Smooth muscle cell (in vitro differentiated cells): Measurements from ENCODE around the gene ATF5. TPM values are rescaled to one million over a fixed set of nuclear protein-coding genes. Genes with fewer than 3 reads are reported as not detected.

Experiments used
- DNase-seq: peaks from one replicate; lab custom pipeline; 2025; ENCODE audit not compliant: unreplicated experiment; lab: John Stamatoyannopoulos, UW
- H2AFZ ChIP-seq: fragments of 200-600 bp; sonication (generic); 2 replicates; pipeline ENCODE4 v1.6.0; 2016; ENCODE audit warnings: antibody characterized with exemption, low read depth, mild to moderate bottlenecking
- H3F3A ChIP-seq: fragments of 200-600 bp; sonication (generic); 2 replicates; pipeline ENCODE4 v1.6.0; 2017; ENCODE audit warnings: antibody characterized with exemption, low read depth
- H3K27ac ChIP-seq: fragments of 200-600 bp; sonication (generic); 2 replicates; pipeline ENCODE4 v1.5.1; 2016; ENCODE audit warnings: low read depth, mild to moderate bottlenecking
- H3K27me3 ChIP-seq: fragments of 200-600 bp; sonication (generic); 2 replicates; pipeline ENCODE4 v1.6.1; 2016; ENCODE audit warnings: low read depth, mild to moderate bottlenecking
- H3K36me3 ChIP-seq: fragments of 200-600 bp; sonication (generic); 2 replicates; pipeline ENCODE4 v1.5.1; 2016; ENCODE audit warnings: low read depth
- H3K4me1 ChIP-seq: fragments of 200-600 bp; sonication (generic); 2 replicates; pipeline ENCODE4 v1.5.1; 2016; ENCODE audit warnings: low read depth
- H3K4me2 ChIP-seq: fragments of 200-600 bp; sonication (generic); 2 replicates; pipeline ENCODE4 v1.6.0; 2016; ENCODE audit warnings: mild to moderate bottlenecking
- H3K4me3 ChIP-seq: fragments of 200-600 bp; sonication (generic); 2 replicates; pipeline ENCODE4 v1.5.1; 2016; ENCODE audit warnings: mild to moderate bottlenecking
- H3K79me2 ChIP-seq: fragments of 200-600 bp; sonication (generic); 2 replicates; pipeline ENCODE4 v1.6.0; 2016; ENCODE audit warnings: low read depth, mild to moderate bottlenecking
- H3K9ac ChIP-seq: fragments of 200-600 bp; sonication (generic); 2 replicates; pipeline ENCODE4 v1.6.0; 2016; ENCODE audit warnings: low read depth
- H3K9me3 ChIP-seq: fragments of 200-600 bp; sonication (generic); replicated peaks from 2 replicates; pipeline ENCODE4 v1.5.1; 2016; ENCODE audit warnings: low read depth
- H4K20me1 ChIP-seq: fragments of 200-600 bp; sonication (generic); 2 replicates; pipeline ENCODE4 v1.6.0; 2016; ENCODE audit warnings: low read depth
- WGBS: methylation state at CpG from one replicate; pipeline ENCODE4 v1.1.7; 2016; ENCODE audit warnings: low lambda C conversion rate; 5-methylcytosine and 5-hydroxymethylcytosine counted together
- polyA plus RNA-seq: library from polyadenylated mRNA; unstranded; fragments of >200 nt; fragmentation: Nextera tagmentation; extraction: Ambion mirVana; gene quantifications from 2 replicates; pipeline ENCODE4 v1.2.1, GENCODE V29; 2016
- total RNA-seq: library from RNA; depleted of rRNA; stranded (reverse); fragments of >200 nt; gene quantifications from 2 replicates; pipeline ENCODE4 v1.2.3, GENCODE V29; 2014
- TF ChIP-seq, protein P1 (sequence below): fragments of 200-600 bp; sonication (generic); IDR thresholded peaks from 2 replicates; pipeline ENCODE4 v1.5.1; 2017; ENCODE audit warnings: borderline replicate concordance, mild to moderate bottlenecking, antibody characterized with exemption; ENCODE audit not compliant: insufficient read depth, poor library complexity, severe bottlenecking

Gene ATF5
- total and polyA plus RNA-seq, 2 experiments from 2014 or later = 5.0 to 10.1 TPM

DNA sequence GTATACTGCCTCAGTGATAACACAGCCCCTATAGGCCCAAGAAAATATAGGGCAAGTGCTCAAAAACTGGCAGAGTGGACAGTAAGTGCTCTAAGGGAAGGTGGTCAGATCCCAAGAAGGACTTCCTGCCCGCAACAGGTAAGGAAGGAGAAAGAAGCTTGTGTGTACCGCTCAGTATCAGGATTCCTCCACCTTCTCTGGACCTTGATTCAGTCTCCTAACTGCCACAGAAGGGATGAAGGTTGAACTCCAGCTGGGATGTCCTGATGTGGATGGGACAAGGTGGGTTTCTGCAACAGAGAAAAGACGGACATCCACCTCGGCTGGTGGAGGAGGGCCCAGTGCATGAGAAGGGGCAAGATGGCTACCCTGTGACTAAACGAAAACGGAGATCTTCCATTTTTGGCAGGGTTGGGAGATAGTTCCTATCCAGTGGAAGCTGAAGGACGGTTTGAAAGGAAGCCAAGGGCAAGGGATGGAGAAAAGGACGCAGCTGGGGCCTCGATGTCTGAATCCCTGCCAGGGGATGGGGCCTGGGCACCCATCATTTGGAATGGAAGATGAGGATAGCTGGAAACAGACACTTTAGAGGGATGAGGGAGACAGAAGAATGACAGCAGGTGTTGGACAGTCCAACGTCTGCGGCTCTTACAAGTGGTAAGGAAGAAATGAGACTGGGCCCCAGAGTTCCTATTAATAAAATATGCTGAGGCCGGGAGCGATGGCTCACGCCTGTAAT, 1.3 kb upstream of the ATF5 start:
- 92% methylated on average over 14 of the region's 14 CpGs for WGBS

DNA sequence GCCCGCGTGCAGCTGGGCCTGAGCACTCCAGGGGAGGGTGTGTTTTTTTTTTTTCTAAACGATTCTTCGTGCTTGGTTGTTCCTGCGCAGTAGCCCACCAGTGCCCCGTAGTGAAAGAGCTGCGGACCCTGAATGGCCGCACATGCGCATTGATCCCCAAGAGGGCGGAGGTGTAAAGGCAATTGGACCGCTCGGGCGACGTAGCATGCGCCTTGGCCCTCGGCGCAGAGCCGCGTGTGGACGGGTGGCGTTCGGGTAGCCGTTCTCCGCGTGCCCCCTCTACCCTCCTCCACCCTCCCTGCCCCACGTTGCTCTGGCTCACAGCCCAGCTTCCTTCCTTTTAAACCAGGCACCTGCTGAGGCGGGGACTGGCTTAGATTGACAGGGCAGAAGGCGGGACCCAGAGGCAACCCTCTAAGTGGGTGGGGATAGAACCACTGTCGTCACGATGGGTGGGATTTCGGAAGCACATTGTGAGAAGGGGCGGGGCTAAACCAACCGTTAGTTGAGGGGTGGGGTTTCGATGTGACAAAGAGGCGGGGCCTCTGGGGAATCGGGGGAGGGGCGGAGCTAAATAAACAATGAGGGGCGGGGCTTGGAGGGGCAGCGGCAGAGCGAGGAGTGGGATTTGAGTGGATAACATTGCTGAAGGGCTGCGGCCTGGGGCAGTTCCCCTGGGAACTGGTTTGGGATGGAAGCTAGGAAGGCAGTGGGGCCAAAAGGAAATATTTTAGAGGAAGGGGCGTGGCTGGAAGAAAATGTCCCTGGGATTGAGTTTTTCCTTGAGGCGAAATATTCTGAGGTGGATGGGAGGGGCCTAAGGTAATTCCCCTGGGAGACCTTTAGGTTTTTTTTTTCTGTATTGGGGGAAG, 842 bp downstream of the ATF5 start:
- DNase-seq = peak; percentile 92
- peak overlapping the region; percentile 89 for H2AFZ ChIP-seq
- H3K79me2 ChIP-seq = peaks cover 33% of the 10 kb centered on the region
- H3K36me3 ChIP-seq = no peaks in the 10 kb centered on the region
- H3F3A ChIP-seq = peaks cover 18% of the 10 kb centered on the region
- H3K4me3 ChIP-seq = peak overlapping the region; percentile 84
- WGBS = 4% methylated on average over 40 of the region's 43 CpGs
- no peaks in the 10 kb centered on the region for H3K27me3 ChIP-seq
- H3K4me1 ChIP-seq = peaks cover 3% of the 10 kb centered on the region
- H4K20me1 ChIP-seq = peaks cover 32% of the 10 kb centered on the region
- H3K9ac ChIP-seq = peak overlapping the region; percentile 91
- no peaks in the 10 kb centered on the region for H3K9me3 ChIP-seq
- TF ChIP-seq, protein P1, sequence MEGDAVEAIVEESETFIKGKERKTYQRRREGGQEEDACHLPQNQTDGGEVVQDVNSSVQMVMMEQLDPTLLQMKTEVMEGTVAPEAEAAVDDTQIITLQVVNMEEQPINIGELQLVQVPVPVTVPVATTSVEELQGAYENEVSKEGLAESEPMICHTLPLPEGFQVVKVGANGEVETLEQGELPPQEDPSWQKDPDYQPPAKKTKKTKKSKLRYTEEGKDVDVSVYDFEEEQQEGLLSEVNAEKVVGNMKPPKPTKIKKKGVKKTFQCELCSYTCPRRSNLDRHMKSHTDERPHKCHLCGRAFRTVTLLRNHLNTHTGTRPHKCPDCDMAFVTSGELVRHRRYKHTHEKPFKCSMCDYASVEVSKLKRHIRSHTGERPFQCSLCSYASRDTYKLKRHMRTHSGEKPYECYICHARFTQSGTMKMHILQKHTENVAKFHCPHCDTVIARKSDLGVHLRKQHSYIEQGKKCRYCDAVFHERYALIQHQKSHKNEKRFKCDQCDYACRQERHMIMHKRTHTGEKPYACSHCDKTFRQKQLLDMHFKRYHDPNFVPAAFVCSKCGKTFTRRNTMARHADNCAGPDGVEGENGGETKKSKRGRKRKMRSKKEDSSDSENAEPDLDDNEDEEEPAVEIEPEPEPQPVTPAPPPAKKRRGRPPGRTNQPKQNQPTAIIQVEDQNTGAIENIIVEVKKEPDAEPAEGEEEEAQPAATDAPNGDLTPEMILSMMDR = no peak
- H3K4me2 ChIP-seq = peak overlapping the region; percentile 91
- peak overlapping the region; percentile 91 for H3K27ac ChIP-seq

More for the DNA sequence above, 1.3 kb upstream of the ATF5 start:
- H3K4me1 ChIP-seq = peaks cover 3% of the 10 kb centered on the region
- peak overlapping the region; percentile 91 for H3K27ac ChIP-seq
- peak overlapping the region; percentile 84 for H3K4me3 ChIP-seq
- TF ChIP-seq, protein P1 = no peak
- peak overlapping the region; percentile 91 for H3K4me2 ChIP-seq
- DNase-seq = no peak
- H4K20me1 ChIP-seq = peaks cover 52% of the 10 kb centered on the region
- H3K9ac ChIP-seq = no peak overlapping the region
- H2AFZ ChIP-seq = no peak overlapping the region
- no peaks in the 10 kb centered on the region for H3K36me3 ChIP-seq
- no peaks in the 10 kb centered on the region for H3K9me3 ChIP-seq
- H3K27me3 ChIP-seq = no peaks in the 10 kb centered on the region
- peaks cover 18% of the 10 kb centered on the region for H3F3A ChIP-seq
- H3K79me2 ChIP-seq = peaks cover 47% of the 10 kb centered on the region

DNA sequence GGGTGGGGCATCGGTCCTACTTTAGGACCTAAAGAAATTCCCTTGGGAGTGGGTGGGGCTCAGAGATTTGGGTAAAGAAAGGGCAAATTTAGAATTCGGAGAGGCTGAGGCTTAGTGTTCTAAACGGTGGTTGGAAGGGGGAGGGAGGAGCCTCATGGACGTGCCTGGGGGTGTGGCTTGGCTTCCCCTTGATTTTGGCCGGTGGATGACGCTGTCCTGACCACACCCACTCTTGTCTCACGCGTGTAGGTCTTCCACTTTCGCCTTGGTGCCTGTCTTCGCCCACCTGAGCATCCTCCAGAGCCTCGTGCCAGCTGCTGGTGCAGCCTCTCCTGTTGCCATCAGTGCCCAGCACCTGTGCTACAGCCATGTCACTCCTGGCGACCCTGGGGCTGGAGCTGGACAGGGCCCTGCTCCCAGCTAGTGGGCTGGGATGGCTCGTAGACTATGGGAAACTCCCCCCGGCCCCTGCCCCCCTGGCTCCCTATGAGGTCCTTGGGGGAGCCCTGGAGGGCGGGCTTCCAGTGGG, 1.5 kb downstream of the ATF5 start:
- WGBS = 57% methylated on average over 10 of the region's 15 CpGs
- H3K79me2 ChIP-seq = peaks cover 26% of the 10 kb centered on the region
- H3K4me2 ChIP-seq = peak overlapping the region; percentile 91
- peak overlapping the region; percentile 84 for H3K4me3 ChIP-seq
- no peaks in the 10 kb centered on the region for H3K27me3 ChIP-seq
- H3K9ac ChIP-seq = no peak overlapping the region
- no peak for DNase-seq
- H2AFZ ChIP-seq = no peak overlapping the region
- H3K36me3 ChIP-seq = no peaks in the 10 kb centered on the region
- H3K27ac ChIP-seq = no peak overlapping the region
- H3K9me3 ChIP-seq = no peaks in the 10 kb centered on the region
- peaks cover 25% of the 10 kb centered on the region for H4K20me1 ChIP-seq
- H3K4me1 ChIP-seq = peaks cover 3% of the 10 kb centered on the region
- H3F3A ChIP-seq = peaks cover 18% of the 10 kb centered on the region
- TF ChIP-seq, protein P1 = no peak
